Measurements from ENCODE around the gene STYX. TPM values are rescaled to one million over a fixed set of nuclear protein-coding genes. Genes with fewer than 3 reads are reported as not detected.

The STYX gene, protein sequence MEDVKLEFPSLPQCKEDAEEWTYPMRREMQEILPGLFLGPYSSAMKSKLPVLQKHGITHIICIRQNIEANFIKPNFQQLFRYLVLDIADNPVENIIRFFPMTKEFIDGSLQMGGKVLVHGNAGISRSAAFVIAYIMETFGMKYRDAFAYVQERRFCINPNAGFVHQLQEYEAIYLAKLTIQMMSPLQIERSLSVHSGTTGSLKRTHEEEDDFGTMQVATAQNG
- total RNA-seq: 10 to 100 TPM; 12.8 to 20.9 TPM

DNA sequence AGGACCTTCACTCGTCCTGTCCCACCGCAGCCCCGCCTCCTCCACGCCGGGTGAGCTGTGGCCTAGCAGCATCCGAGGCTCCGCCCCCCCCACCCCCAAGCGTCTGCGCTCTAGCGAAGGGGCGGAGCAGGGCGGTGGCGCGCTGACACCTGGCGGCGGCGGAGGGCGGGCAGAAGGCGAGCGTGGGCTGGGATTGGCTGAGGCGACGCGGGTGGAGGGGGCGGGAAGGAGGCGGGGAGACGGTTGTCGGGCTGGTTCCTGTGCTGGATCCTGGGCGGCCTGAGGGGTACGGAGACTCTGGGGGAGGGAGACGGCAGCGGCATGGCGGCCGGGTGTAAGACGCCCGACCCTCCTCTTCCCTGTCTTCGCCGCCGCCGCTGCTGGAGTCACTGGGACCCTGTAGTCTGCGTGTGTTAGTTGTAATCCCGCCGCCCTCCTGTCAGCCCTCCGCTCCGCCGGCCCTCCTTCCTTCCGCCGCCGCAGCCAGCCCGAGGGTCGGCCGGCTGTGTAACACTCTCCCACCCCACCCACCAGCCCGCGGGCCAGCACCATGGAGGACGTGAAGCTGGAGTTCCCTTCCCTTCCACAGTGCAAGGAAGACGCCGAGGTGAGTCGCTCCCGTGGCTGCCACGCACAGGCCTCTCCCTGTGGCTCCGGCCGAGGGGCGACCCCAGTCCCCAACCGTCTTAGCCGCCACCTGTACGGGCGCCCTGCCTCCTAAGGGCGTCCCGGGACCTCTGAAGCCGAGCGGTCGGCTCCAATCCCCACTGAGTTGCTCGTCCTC lies at the start of gene STYX:
Gene STYX, plus strand, starts transcription at position 242 of the 784 bp plus-strand sequence. Its CDS starts 309 bp downstream, at position 551.
- Mint-ChIP-seq H3K9me3 (no peaks in the 10 kb centered on the region), H3K27ac (peak within 1 kb of the TSS; percentile 95 to 96), H3K36me3 (peaks cover 26 to 39% of the 10 kb centered on the region in 2 donors)
- DNase-seq (ENCODE audit: low spot score in 2 of 2) (peak; percentile 96 to 97), ATAC-seq (peak; percentile 95 to 96)

DNA sequence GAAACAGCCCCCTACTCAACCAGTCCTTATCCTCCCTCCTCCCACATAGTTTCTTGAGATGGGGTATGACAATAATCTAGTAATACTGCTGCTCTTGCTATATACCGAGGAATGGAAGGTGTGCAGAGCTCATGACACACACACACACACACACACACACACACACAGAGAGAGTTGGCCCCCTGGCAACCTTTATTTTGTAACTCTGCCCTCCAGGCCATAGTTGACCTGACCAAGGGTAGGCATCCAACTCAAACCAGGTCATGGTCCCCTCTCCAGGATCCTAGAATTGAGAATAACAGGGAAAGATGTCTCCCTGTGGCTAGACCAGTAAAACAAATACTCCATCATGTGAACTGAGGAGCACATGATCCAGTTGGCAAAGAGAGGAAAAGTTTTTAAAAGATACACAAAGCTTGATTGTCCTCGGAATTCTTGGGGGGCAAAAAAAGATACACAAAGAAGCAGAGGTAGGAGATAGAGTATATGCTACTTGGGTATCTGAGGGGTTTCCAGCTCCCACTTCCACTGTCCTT lies 45.9 kb upstream of the STYX start:
- Mint-ChIP-seq H3K9me3 (no peaks in the 10 kb centered on the region), H3K27ac (peak overlapping the region in 1 of 2 donors; percentile 66), H3K36me3 (no peaks in the 10 kb centered on the region)
- DNase-seq (ENCODE audit: low spot score in 2 of 2): no peak
- no peak for ATAC-seq

DNA sequence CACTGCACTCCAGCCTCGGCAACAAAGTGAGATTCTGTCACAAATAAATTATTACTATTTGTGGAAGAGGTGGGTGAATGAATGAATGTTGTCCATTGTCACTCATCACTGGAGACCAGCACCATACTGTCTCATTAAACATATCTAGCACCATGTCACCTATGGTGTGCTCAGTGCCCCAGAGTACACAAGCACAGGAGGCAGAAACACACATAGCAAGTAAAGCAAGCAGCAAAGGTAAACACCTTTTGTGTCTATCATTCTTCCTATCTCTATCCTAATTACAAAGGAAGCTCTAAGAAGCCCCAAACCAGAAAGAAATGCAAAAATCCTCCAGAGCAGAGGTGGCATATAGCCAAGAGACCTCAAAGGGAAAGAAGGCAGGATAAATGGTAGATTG lies 43.8 kb upstream of the STYX start:
- ATAC-seq (no peak), DNase-seq (ENCODE audit: low spot score in 2 of 2) (no peak)
- H3K9me3 Mint-ChIP-seq: no peaks in the 10 kb centered on the region
- no peaks in the 10 kb centered on the region for H3K36me3 Mint-ChIP-seq
- H3K27ac Mint-ChIP-seq: peak overlapping the region in 1 of 2 donors; percentile 12

DNA sequence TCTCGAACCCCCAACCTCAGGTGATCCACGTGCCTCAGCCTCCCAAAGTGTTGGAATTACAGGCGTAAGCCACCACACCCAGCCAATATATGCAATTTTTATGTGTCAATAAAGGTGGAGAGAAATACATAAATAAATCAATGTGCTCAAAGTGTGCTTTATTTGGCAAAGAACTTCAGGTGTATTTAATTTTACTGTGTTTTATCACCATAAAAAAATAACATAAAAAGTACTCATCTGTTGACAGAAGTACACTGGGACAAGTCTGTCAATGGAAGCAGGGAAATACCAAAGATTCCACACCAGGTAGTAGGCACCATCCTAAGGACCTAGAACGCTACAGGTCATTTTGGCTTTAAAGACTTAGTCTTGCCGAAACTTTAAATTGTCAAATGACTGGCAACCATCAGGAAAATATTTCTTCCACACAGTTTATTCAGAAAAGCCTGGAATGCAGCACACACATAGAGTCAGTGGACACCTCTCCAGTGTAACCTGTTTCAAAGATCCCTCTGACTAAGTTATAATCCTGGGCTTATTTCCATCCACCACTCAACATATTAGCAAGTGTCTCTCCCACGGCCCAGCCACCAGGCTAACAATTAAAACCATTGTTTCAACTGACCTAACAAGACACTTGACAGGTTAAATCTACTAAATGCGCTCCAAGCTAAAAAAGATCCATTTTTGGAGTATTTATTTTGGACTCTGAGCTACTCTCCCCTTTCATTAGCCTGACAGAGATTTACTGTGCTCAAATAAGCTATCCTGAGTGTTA lies 38.8 kb upstream of the STYX start:
- Mint-ChIP-seq H3K27ac (no peak overlapping the region), H3K9me3 (no peaks in the 10 kb centered on the region), H3K36me3 (peaks cover 9 to 38% of the 10 kb centered on the region in 2 donors)
- ATAC-seq (no peak), DNase-seq (ENCODE audit: low spot score in 2 of 2) (no peak)

DNA sequence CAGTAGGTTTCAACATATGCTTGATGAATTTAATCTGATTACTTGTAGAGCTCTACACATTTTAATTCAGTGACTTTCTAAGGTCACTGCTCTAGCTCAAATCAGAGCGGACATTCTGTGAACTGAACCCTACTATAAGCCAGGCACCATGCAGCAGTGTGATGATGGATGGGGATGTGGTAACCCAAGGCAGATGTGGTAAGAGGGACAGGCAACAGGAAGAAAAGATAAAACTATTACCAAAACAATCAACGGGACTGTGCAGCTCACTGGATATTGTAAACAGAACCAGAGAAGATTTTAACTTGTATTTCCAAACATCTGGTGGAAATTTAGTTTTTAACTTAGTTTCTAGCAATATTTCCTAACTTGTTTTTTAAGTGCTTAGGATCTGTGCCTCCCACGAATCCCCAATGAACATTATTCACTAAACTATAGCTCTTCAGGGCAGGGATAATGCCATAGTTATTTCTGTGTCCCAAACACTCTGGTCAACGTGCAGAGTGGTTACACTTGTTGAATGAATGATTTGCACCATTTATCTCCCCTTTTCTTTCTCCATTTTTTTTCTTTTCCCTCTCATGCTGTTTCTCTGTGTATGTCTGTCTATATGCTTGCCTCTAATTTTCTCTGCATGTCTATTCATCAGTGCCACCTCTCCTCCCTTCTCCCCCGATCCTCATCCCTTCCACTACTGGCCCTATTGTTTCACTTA lies 37.6 kb upstream of the STYX start:
- ATAC-seq (no peak), DNase-seq (ENCODE audit: low spot score in 2 of 2) (no peak)
- Mint-ChIP-seq H3K9me3 (no peaks in the 10 kb centered on the region), H3K36me3 (peaks cover 9 to 38% of the 10 kb centered on the region in 2 donors), H3K27ac (peak overlapping the region in 1 of 2 donors; percentile 9)

DNA sequence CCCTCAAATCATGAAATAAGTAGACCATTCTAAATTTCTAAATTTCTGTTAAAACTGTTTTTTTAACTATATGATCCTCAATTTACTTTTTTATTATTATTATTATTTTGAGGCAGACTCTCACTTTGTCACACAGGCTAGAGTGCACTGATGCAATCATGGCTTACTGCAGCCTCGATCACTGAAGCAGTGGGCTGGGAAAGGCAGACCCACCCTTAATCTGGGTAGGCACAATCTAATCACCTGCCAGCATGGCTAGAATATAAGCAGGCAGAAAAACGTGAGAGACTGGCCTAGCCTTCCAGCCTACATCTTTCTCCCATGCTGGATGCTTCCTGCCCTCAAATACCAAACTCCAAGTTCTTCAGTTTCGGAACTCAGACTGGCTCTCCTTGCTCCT lies 36.9 kb upstream of the STYX start:
- H3K27ac Mint-ChIP-seq: peak overlapping the region; percentile 9 to 72
- no peak for ATAC-seq
- no peak for DNase-seq (ENCODE audit: low spot score in 2 of 2)
- H3K36me3 Mint-ChIP-seq: peaks cover 9 to 38% of the 10 kb centered on the region in 2 donors
- H3K9me3 Mint-ChIP-seq: no peaks in the 10 kb centered on the region

DNA sequence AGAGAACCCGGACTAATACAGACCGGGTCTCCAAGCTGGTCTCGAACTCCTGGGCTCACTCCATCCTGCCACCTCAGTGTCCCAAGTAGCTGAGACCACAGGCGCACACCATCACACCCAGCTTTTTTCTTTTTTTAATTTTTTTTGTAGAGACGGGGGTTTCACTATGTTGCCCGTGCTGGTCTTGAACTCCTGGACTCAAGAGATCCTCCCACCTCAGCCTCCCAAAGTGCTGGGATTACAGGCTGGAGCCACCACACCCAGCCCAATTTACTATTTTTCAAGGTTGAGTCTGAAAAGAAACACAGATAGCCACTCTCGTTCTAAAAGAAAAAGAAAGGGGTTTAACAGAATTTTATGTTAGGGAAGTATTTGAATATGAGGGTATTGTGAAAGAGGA lies 36.4 kb upstream of the STYX start:
- ATAC-seq: no peak

DNA sequence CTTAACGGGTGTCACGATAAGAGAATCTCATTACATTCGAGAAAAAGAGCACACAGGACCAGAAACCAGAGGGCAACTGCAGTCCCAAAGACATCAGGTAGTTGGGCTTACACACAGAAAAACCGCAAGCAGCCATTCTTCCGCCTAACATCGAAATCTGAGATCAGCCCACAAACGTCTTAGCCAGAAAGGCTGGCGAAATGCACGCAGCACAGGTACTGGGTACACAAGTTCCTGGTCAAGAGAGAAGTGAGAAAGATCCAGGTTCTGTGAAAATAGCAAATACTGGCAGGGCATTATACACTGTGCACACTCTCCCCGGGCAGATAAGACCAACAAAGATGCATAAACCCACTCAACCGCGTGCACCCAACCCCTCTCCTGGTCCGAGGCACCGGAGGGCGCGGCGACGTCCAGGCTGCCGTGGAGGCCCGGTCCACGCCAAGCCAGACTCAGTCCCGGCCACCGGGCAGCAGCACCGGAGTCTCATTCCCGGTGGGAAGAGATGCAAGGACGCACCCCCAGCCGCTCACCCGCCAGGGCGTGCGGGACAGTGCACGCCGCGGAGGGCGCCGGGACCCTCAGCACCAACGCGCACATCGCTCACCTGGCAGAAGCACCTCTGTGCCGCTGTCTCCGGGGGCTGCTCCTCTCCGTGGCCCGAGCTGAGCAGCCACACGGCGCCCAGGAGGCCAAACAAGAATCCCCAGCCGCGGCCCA lies 35.0 kb upstream of the STYX start:
- peak; percentile 49 to 72 for DNase-seq (ENCODE audit: low spot score in 2 of 2)
- no peaks in the 10 kb centered on the region for H3K9me3 Mint-ChIP-seq
- peaks cover 9 to 38% of the 10 kb centered on the region in 2 donors for H3K36me3 Mint-ChIP-seq
- peak overlapping the region; percentile 90 to 98 for H3K27ac Mint-ChIP-seq
- ATAC-seq: peak; percentile 56 to 67

More for the DNA sequence above, 36.4 kb upstream of the STYX start:
- H3K9me3 Mint-ChIP-seq: no peaks in the 10 kb centered on the region
- H3K36me3 Mint-ChIP-seq: peaks cover 9 to 38% of the 10 kb centered on the region in 2 donors
- H3K27ac Mint-ChIP-seq: peak overlapping the region; percentile 72 to 90
- no peak for DNase-seq (ENCODE audit: low spot score in 2 of 2)

DNA sequence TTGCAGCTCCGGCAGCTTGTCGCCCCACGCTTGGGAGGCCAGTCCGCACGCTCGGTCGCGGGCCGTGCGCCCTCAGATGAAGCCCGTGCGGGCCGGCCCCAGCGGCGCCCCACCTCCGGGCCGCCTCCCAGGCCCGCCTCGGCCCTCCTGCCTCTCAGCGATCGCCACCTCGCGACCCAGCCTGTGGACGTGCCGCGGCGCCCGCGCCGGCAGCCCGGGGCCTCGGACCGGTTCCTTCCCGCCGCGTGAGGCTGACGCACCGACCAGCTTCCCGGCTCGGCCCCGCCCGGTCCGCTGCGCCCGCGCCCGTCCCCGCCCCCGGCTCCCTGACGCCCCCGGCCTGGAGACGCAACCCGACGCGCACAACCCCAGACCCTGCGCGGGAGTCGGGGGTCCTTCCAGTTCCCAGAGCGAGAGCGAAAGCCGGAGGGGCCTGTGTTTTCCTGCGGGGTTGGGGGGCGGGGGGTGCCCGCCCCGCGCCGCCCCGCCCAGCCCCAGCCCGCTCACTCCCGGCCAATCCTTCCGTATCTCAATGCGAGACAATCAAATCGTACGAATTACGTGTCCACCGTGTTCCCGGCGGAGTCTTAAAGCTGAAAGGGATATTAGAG lies 34.4 kb upstream of the STYX start, which contains the start of gene ERO1A:
Gene ERO1A, minus strand, starts transcription at position 78 of the 611 bp plus-strand sequence. Its CDS starts 77 bp downstream, at position 1.
- ATAC-seq: peak; percentile 86
- peak; percentile 74 to 78 for DNase-seq (ENCODE audit: low spot score in 2 of 2)

DNA sequence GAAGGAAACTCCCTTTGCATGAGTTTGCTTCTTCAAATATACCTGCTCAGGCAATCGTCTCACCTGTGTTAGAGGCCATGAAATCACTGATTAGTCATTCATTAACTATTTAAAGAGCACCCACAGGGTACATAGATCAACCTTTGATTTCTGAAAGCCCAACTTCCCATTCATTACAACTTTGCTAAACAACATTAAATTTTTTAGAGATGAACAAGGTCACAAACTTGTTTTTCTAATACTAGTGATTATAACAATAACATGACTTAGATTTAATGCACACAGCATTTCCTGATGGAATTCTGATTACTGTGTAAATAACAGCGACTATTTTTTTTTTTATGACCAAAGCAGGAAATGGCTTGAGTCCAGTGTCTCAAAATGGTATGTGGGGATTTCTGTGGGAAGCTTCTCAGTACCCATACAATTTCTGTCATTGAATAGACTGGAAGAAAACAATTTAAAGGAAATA lies 29.2 kb upstream of the STYX start:
- no peak overlapping the region for H3K27ac Mint-ChIP-seq
- no peak for DNase-seq (ENCODE audit: low spot score in 2 of 2)
- ATAC-seq: no peak
- no peaks in the 10 kb centered on the region for H3K36me3 Mint-ChIP-seq
- no peaks in the 10 kb centered on the region for H3K9me3 Mint-ChIP-seq

More for the DNA sequence above, 34.4 kb upstream of the STYX start, which contains the start of gene ERO1A:
- peaks cover 9 to 38% of the 10 kb centered on the region in 2 donors for H3K36me3 Mint-ChIP-seq
- peak within 1 kb of the TSS; percentile 90 to 98 for H3K27ac Mint-ChIP-seq
- no peaks in the 10 kb centered on the region for H3K9me3 Mint-ChIP-seq

DNA sequence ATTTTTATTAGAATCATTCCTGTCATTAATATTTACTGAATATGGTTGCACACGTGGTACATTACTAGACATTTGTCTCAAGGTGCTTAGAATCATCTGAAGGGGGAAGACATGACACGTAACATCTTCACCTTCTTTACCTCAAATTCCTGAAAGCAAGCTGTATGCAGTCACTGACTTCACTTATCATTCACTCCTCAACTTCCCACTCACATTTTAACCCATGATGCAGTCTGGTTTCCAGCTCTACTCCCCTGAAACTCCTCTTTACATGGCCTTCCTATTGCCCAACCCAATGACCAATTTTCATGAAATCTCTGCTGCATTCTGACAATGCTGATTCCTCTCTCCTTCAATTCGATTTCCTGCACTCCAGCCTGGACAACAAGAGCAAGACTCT lies 28.7 kb upstream of the STYX start:
- H3K9me3 Mint-ChIP-seq: no peaks in the 10 kb centered on the region
- peak; percentile 29 to 44 for ATAC-seq
- peaks cover 0 to 1% of the 10 kb centered on the region in 2 donors for H3K36me3 Mint-ChIP-seq

DNA sequence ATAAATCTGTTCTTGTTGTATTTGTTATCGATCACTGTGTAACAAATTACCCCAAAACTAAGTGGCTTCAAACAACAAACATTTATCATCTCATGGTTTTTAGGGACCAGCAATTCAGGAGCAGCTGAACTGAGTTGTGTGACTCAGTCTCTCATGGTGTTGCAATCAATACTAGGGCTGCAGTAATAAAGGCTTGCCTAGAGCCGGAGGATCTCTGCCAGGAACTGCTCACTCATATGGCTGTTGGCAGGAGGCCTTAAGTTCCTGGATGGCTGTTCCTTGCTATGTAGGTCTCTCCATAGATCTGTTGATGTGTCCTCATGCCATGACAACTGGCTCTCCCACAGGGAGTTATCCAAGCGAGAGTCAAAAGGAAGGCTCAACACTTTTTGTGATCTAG lies 26.7 kb upstream of the STYX start:
- H3K36me3 Mint-ChIP-seq: peaks cover 12 to 21% of the 10 kb centered on the region in 2 donors
- H3K27ac Mint-ChIP-seq: no peak overlapping the region
- DNase-seq (ENCODE audit: low spot score in 2 of 2) (no peak), ATAC-seq (no peak)
- H3K9me3 Mint-ChIP-seq: no peaks in the 10 kb centered on the region

More for the DNA sequence above, 28.7 kb upstream of the STYX start:
- no peak for DNase-seq (ENCODE audit: low spot score in 2 of 2)
- no peak overlapping the region for H3K27ac Mint-ChIP-seq

DNA sequence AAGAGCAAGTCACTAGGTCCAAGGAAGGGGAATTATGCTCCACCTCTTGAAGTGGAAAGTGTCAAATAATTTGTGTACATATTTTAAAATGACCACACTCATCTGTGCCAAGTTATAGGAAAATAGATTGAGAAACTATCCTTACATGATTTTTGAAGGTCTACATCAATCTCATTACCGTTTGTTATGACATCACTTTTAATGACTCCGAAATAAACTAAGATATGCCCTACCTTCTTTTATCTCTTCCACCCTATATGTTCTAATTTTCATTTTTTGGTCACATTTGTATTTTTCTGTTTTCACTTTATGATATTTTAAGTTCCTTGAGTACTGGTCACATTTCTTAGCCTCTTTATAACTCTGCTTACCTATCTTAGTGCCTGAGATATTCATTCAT lies 26.3 kb upstream of the STYX start:
- H3K27ac Mint-ChIP-seq: no peak overlapping the region
- ATAC-seq: no peak

DNA sequence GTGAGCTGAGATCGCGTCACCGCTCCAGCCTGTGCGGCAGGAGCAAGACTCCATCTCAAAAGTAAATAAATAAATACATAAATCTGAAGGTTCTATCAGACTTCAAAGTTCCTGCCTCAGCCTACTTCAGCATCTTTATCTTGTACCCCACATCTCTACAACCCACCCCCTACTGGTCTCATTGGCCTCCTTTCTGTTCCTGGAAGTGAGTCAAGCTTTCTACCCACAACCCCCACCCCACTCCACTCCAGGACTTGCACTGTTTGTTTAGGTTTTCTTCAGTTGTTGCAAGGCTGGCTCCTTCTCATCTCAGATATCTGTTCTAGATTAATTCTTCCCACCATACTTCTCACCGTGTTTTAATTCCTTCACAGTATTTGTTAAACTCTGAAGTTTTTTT lies 23.7 kb upstream of the STYX start:
- Mint-ChIP-seq H3K36me3 (peaks cover 15 to 48% of the 10 kb centered on the region in 2 donors), H3K9me3 (no peaks in the 10 kb centered on the region), H3K27ac (peak overlapping the region; percentile 97 to 98)
- DNase-seq (ENCODE audit: low spot score in 2 of 2): peak in 1 of 2 donors; percentile 27
- peak; percentile 59 to 65 for ATAC-seq

More for the DNA sequence above, 26.3 kb upstream of the STYX start:
- DNase-seq (ENCODE audit: low spot score in 2 of 2): no peak
- no peaks in the 10 kb centered on the region for H3K9me3 Mint-ChIP-seq
- H3K36me3 Mint-ChIP-seq: peaks cover 15 to 25% of the 10 kb centered on the region in 2 donors
